DMS79 treated with DMSO at 0.1 percent for 48 hours (cell line): ENCODE measurements around the gene TP53.
A peak's percentile ranks its signal among the peaks of the same experiment; 100 is the strongest.

Experiments
- DNase-seq: peaks from one replicate; lab custom pipeline; 2025; lab: John Stamatoyannopoulos, UW

The TP53 gene

GRCh38 chr17:7687072-7687907, at the start of gene TP53:
Gene TP53, minus strand, starts transcription at chr17:7687490. Its CDS starts 10,896 bp downstream, at chr17:7676594.
- DNase-seq: peak; percentile 90

- no peak for DNase-seq
Measured at GRCh38 chr17:7732981-7733539, 45.8 kb upstream of the TP53 start.

- DNase-seq: no peak
Measured at GRCh38 chr17:7729816-7730215, 42.5 kb upstream of the TP53 start.

GRCh38 chr17:7727886-7728285, 40.6 kb upstream of the TP53 start:
- DNase-seq: no peak

GRCh38 chr17:7721612-7722011, 34.3 kb upstream of the TP53 start:
- no peak for DNase-seq

GRCh38 chr17:7720125-7720524, 32.8 kb upstream of the TP53 start:
- no peak for DNase-seq

- no peak for DNase-seq
Measured at GRCh38 chr17:7719661-7720060, 32.4 kb upstream of the TP53 start.

GRCh38 chr17:7717756-7718350, 30.6 kb upstream of the TP53 start:
- no peak for DNase-seq

GRCh38 chr17:7716901-7717755, 29.8 kb upstream of the TP53 start, which contains the start of gene DNAH2:
Gene DNAH2, plus strand, starts transcription at chr17:7717744. Its CDS starts 1,991 bp downstream, at chr17:7719735.
- DNase-seq: peak; percentile 96

GRCh38 chr17:7715936-7716886, 28.9 kb upstream of the TP53 start:
- DNase-seq: peak; percentile 62

- DNase-seq: no peak
Measured at GRCh38 chr17:7714721-7715594, 27.7 kb upstream of the TP53 start.

GRCh38 chr17:7713782-7714181, 26.5 kb upstream of the TP53 start:
- DNase-seq: no peak

- peak; percentile 35 for DNase-seq
Measured at GRCh38 chr17:7712111-7712771, 25.0 kb upstream of the TP53 start.

GRCh38 chr17:7711051-7711755, 23.9 kb upstream of the TP53 start:
- DNase-seq: no peak

- DNase-seq: no peak
Measured at GRCh38 chr17:7710301-7710700, 23.0 kb upstream of the TP53 start.

- no peak for DNase-seq
Measured at GRCh38 chr17:7709031-7709430, 21.7 kb upstream of the TP53 start.

GRCh38 chr17:7707858-7708750, 20.8 kb upstream of the TP53 start:
- DNase-seq: no peak

GRCh38 chr17:7707446-7707845, 20.2 kb upstream of the TP53 start:
- DNase-seq: peak; percentile 16
